ENCODE data around the gene KCNIP4. TPM values are rescaled to one million over a fixed set of nuclear protein-coding genes. Genes with fewer than 3 reads are reported as not detected.

Gene KCNIP4
- total and polyA plus RNA-seq, 2 of the 4 experiments (the other 2 are of a cell fraction): not detected

- Histone ChIP-seq H3K79me1 (ENCODE audit: low read depth in 1 of 2, low read length in 2 of 2) (no peaks in the 10 kb centered on the region), H3K18ac (ENCODE audit: low read depth, low read length) (no peak overlapping the region), H3K9me1 (ENCODE audit: insufficient read depth, low read length) (no peaks in the 10 kb centered on the region), H3K9me3 (ENCODE audit: control insufficient read depth, insufficient read depth, low read length) (peaks cover 2% of the 10 kb centered on the region; the same call in 1 of the 2 replicates), H2BK15ac (ENCODE audit: low read depth, low read length) (no peak overlapping the region), H3K36me3 (ENCODE audit: control insufficient read depth, insufficient read depth, low read length) (no peaks in the 10 kb centered on the region), H3K27ac (ENCODE audit: insufficient read depth, low read length) (no peak overlapping the region), H3K4me3 (ENCODE audit: insufficient read depth, low read depth, low read length) (no peak overlapping the region), H2BK120ac (ENCODE audit: low read depth, low read length) (no peak overlapping the region), H3K4ac (ENCODE audit: low read depth, low read length) (no peak overlapping the region), H2AK5ac (ENCODE audit: low read depth, low read length) (no peak overlapping the region), H4K91ac (ENCODE audit: insufficient read depth, low read depth, low read length) (no peak overlapping the region), H3K23ac (ENCODE audit: low read depth, low read length) (no peak overlapping the region), H4K20me1 (ENCODE audit: insufficient read depth, low read length) (no peaks in the 10 kb centered on the region), H2BK5ac (ENCODE audit: low read depth, low read length, poor library complexity, severe bottlenecking) (no peak overlapping the region), H3K4me2 (ENCODE audit: low read depth, low read length) (no peak overlapping the region), H3K4me1 (ENCODE audit: control insufficient read depth, insufficient read depth, low read length) (no peaks in the 10 kb centered on the region), H4K5ac (ENCODE audit: low read depth, low read length) (no peak overlapping the region), H2AFZ (replicated peaks; ENCODE audit: low read length, poor library complexity) (no peak overlapping the region), H2BK20ac (ENCODE audit: low read depth, low read length) (no peak overlapping the region), H2AK9ac (replicated peaks; ENCODE audit: low read depth, low read length, poor library complexity) (no peak overlapping the region), H4K8ac (ENCODE audit: low read depth in 2 of 2, low read length in 2 of 2) (no peak overlapping the region), H3K14ac (replicated peaks; ENCODE audit: low read depth, low read length) (no peak overlapping the region), H3K9ac (ENCODE audit: low read depth, low read length) (no peak overlapping the region), H3K56ac (ENCODE audit: extremely low read depth, insufficient read depth, low read length) (no peak overlapping the region), H3K27me3 (ENCODE audit: control insufficient read depth, insufficient read depth, low read length) (no peaks in the 10 kb centered on the region)
- no CpG with 5 or more reads among the region's 3 CpGs for WGBS, 2 experiments (ENCODE audit: extremely low coverage in 2 of 2, insufficient read length in 1 of 2)
- in situ Hi-C loops (cut with MboI; ENCODE audit: low sequenced_read_pairs): no loop called here
- POLR2A ChIA-PET (ENCODE audit: unreplicated experiment): no interaction called here
- dilution Hi-C loops (cut with HindIII; ENCODE audit: low sequenced_read_pairs, unreplicated experiment): no loop called here
- intact Hi-C loops (cut with micrococcal nuclease): no loop called here
- CTCF ChIA-PET: no interaction called here
- no peak for ATAC-seq (ENCODE audit: low read depth)
- TF ChIP-seq POLR2A (IDR thresholded peaks at IDR 0.05; ENCODE audit: low read depth, low read length): no peak
- TF ChIP-seq MAFK (IDR thresholded peaks at IDR 0.05; ENCODE audit: low read depth, low read length): no peak
- TF ChIP-seq BHLHE40 (IDR thresholded peaks at IDR 0.05; ENCODE audit: low read depth, low read length): no peak
- TF ChIP-seq MAZ (IDR thresholded peaks at IDR 0.05; ENCODE audit: borderline replicate concordance, low read depth, low read length): no peak
- no peak for TF ChIP-seq USF2 (IDR thresholded peaks at IDR 0.05; ENCODE audit: low read depth, low read length)
- TF ChIP-seq SMC3 (IDR thresholded peaks at IDR 0.05; ENCODE audit: low read depth, low read length): no peak
- no peak for TF ChIP-seq ELK1 (IDR thresholded peaks at IDR 0.05; ENCODE audit: borderline replicate concordance, low read depth, low read length)
- no peak for TF ChIP-seq RFX5 (IDR thresholded peaks at IDR 0.05; ENCODE audit: low read depth, low read length)
- no peak for TF ChIP-seq RAD21 (IDR thresholded peaks at IDR 0.05; ENCODE audit: low read length)
- no peak for DNase-seq
- no TSS peak for BruUV-seq (replicated peaks)
Observed at GRCh38 chr4:21652508-21653231, 295.9 kb downstream of the KCNIP4 start.
